DMS 273 (cell line): ENCODE measurements around the gene SNX25.
"Not testable (repeated sequence)": the region's sequence is repeated elsewhere in the genome, so short reads cannot be mapped to it uniquely, and the experiment has no call there.

Experiments
- DNase-seq: peaks from one replicate; lab custom pipeline; 2025; ENCODE audit not compliant: unreplicated experiment; lab: John Stamatoyannopoulos, UW

SNX25 gene

DNA sequence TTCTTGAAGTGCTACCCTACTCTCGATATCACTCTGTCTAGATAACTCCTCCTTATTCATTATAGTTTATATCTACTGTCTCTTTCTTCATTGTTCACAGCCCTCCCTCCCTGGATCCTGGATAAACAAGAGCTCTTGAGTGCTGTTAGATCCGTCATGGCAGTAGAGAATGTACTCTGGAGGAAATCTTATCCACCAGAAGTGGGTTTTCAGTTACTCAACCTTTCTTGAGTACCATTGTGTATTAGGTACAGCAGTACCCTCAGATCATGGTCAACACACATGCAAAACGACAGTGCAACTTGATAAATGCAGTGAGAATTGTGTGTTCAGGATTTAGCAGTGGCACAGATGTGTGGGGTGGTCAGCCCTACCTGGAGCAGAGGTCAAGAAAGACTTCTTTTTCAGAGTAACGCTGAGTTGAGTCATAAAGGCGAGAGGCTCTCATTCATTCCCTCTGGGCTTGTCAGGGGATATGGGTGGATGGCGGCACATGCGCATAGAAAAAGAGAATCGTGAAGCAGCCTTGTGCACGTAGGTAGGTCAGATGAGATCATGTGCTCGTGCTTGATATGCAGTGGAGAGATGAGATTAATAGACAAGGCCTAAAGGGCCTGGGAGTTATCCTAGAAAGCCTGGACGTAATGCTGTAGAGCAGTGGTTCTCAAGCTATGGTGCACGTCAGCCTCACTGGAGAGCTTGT lies 89.5 kb downstream of the SNX25 start:
- no peak for DNase-seq

- no peak for DNase-seq
Measured at GRCh38 chr4:185304541-185304940, 95.1 kb downstream of the SNX25 start.

- DNase-seq = peak; percentile 7
Measured at GRCh38 chr4:185304944-185305690, 95.7 kb downstream of the SNX25 start.

- DNase-seq = no peak
Measured at GRCh38 chr4:185305979-185306442, 96.6 kb downstream of the SNX25 start.

DNA sequence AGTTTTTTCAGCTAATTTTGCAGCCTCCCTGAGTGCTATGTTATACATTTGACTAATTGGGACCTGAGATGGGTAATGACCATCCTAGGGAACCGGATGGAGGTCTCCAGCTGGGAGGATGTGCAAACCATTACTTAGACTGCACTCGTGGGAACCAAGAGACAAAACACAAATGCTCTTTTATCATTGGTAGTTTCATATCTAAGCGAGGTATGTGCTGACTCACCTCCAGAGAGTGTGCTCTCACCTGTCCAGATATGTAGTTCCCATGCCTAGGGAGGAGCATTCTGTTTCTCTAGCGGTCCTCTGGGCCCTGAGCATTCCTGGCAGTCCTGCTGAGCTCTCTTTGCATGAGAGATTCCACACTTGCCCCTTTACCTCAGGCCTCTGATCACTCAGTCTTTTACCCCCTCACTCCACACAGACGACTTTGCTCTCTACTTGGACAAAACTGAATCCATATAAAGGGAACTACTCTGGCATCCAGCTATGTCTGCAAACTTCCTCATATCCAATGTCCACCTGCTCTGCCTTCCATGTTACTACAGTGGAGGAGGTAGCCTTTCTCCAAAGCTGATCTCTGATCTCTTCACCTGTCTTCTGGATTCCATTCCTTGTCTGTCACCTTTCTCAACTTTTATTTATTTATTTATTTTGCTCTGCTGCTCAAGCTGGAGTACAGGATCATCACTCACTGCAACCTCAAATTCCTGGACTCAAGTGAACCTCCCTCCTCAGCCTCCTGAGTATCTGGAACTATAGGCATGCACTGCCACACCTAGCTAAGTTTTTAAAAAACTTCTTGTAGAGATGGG lies 97.9 kb downstream of the SNX25 start:
- no peak for DNase-seq

GRCh38 chr4:185309770-185310169 lies 100.4 kb downstream of the SNX25 start:
- no peak for DNase-seq

GRCh38 chr4:185311113-185311888 lies 101.9 kb downstream of the SNX25 start:
- DNase-seq = no peak

- DNase-seq = no peak
Measured at GRCh38 chr4:185312699-185313098, 103.3 kb downstream of the SNX25 start.

DNA sequence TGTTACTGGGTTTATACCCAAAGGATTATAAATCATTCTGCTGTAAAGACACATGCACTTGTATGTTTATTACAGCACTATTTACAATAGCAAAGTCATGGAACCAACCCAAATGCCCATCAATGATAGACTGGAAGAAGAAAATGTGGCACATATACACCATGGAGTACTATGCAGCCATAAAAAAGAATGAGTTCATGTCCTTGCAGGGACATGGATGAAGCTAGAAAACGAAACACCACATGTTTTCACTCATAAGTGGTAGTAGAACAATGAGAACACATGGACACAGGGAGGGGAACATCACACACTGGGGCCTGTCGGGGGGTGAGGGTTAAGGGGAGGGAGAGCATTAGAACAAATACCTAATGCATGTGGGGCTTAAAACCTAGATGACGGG lies 108.1 kb downstream of the SNX25 start:
- not testable (repeated sequence) for DNase-seq

GRCh38 chr4:185317880-185318279 lies 108.5 kb downstream of the SNX25 start:
- no peak for DNase-seq

- DNase-seq = no peak
Measured at GRCh38 chr4:185318679-185319078, 109.3 kb downstream of the SNX25 start.

- DNase-seq = no peak
Measured at GRCh38 chr4:185322803-185323202, 113.4 kb downstream of the SNX25 start.

GRCh38 chr4:185323606-185324005 lies 114.2 kb downstream of the SNX25 start:
- DNase-seq = no peak

DNA sequence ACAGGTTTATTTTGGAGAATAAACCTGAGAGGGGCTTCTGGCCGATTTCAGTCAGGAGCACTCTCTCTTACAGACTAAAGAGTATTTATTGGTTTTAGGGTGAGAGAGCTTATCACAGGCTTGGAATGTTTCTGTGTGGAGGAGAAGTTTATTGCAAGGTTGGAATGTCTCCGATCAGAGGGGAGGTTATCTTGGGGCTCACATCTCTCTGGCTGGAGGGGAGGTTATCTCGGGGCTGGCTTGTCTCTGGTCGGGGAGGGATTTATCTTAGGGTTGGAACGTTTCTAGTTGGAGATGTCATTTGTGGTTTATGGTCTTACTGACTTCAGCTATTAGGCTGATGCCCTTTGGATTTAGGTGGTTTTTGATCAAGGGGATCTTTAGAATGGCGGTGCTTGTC lies 115.0 kb downstream of the SNX25 start:
- not testable (repeated sequence) for DNase-seq

GRCh38 chr4:185325721-185326120 lies 116.3 kb downstream of the SNX25 start:
- DNase-seq = not testable (repeated sequence)

DNA sequence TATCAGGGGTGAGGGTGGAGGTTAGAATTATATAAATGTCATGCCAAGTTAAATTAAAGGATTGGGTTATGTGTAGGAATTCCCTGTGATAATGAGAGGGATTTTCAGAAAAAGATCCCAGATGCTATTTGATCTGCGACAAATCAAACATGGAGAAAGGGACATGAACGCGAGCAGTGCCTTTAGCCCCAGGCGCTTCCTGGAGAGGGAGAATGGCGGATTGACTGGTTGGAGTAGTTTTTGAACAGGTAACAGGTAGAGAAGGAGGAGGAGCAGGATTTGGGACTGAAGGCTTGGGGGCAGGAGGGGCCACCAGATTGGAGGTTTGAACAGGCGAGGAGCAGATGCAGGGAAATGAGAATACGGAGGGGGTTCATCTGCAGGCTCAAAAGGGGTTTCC lies 119.2 kb downstream of the SNX25 start:
- no peak for DNase-seq

DNA sequence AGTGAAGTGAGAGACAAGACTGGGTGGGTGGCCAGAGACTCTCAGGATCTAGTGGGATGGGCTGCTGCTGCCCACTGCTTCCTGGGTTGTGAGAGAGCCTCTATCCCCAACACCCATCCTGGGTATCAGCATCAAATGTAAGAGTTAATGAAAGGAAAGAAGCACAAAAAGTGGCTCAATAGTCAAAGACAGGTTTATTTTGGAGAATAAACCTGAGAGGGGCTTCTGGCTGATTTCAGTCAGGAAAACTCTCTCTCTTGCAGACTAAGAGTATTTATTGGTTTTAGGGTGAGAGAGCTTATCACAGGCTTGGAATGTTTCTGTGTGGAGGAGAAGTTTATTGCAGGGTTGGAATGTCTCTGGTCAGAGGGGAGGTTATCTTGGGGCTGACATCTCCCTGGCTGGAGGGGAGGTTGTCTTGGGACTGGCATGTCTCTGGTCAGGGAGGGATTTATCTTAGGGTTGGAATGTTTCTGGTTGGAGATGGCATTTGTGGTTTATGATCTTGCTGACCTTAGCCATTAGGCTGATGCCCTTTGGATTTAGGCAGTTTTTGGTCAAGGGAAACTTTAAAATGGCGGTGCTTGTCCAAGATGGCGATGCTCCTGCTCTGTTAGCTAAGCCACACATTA lies 120.6 kb downstream of the SNX25 start:
- DNase-seq = not testable (repeated sequence)

- no peak for DNase-seq
Measured at GRCh38 chr4:185332575-185333464, 123.4 kb downstream of the SNX25 start.

DNA sequence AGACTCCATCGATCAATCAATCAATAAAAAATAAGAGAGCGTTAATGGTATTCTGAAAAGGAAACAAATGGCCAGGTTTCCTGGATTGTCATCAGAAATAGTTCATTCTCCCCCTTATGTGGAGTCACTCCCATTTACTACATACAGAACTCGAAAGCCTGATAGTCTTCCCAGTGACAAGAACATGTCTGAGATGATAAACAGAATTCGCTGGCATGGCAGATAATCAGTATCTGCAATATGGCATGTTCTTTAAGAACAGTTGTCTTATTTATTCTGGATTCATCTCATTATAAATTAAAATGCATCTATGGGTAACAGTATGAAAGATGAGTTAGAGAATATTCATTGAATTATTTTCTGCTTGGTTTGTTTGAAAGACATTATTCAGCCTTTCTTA lies 124.9 kb downstream of the SNX25 start:
- no peak for DNase-seq
